ENCODE measurements around the gene WNT10A. TPM values are rescaled to one million over a fixed set of nuclear protein-coding genes. Genes with fewer than 3 reads are reported as not detected.

WNT10A gene
- total RNA-seq, 1 donor from 2014 or later, result not detected

DNA sequence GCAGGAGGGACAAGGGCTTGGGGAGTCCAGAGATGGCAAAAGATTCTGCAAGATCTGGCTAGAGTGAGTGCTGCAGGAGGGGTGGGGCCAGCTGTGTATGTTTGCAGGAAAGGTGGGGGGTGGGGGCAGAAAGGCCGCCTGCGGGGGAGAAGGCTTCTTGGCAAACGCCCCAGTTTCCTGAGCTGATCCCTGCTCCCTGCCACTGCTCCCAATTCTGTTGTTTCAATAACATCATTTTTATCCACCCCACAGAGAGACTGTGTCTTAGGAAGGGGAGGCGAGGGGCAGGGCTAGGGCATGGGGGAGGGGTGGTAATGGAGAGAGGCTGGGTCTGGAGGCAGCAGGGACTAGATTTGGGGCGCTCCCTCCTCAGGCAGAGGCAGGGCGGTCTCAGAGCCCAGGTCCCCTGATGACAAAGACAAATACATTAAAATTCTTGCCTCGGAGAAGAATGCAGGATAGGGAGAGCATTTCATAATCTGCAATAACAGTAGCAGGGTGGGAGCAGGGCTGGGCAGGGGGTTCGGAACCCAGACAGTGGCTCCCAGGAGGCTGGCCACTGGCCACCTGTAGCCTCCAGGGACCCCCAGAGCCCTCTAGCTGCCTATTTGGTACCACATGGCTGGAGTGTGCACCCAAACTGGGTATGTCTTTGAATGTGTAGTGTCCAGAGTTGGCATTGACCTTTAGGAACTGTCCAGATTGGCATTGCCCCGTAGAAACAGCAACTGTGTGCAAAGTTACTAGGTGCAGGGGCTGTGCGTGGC, 23.1 kb upstream of the WNT10A start:
- no peak for DNase-seq (ENCODE audit: low read depth, low spot score)

DNA sequence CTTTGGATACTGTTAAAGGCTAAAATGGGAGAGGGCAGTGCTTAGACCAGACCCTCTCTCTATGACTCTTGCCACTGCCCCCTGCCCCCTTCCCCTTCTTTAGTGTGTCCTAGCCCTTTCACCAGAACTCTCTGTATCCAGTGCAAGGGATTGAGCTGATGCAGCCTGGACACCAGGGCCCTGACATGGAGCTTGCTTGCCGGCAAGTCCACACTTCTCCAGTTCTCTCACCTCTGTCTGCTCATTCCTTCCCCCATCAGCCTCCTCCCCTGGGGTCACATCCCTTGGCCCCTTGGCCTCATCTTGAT, 22.6 kb upstream of the WNT10A start:
- no peak for DNase-seq (ENCODE audit: low read depth, low spot score)

DNA sequence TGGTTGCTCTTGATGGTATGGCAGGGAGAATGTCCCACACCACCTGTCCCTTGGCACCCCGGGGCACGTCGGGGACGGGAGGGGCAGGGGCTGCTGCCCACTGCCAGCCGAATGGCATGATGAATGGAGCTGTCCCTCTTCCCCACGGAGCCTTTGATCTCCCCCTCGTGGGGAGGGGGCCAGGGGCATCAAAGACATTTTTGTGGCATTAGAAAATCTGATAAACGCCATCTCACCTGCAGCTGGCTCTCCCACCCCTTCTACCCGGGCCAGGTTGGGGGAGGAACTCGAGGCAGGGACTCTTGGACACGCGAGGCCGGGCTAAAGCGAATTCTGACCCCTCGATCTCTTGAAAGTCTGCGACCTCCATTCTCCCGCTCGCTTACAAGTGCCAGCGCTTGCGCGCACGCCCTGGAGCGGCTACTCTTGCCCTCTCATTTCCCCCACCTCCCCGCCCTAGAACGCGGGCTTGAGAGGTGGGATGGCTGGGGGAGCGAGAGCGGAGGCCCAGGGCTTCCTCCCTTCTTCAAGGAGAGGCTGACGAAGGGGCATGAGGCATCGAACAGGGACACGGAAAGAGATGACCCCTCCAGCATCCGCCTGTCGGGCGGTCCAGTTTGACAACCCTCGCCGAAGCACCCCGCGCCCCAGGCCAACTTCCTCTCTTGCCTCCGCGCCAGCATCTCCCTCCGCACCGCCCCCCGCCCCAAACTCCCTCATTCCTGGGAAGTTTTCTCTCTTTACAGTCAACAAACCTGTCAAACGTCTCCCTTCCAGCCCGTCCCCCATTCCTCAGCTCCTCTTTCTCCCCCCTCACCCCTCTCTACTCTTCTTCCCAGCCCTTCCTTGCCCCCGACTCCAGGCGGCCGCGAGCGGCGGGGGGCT, 21.7 kb upstream of the WNT10A start:
- no peak for DNase-seq (ENCODE audit: low read depth, low spot score)

DNA sequence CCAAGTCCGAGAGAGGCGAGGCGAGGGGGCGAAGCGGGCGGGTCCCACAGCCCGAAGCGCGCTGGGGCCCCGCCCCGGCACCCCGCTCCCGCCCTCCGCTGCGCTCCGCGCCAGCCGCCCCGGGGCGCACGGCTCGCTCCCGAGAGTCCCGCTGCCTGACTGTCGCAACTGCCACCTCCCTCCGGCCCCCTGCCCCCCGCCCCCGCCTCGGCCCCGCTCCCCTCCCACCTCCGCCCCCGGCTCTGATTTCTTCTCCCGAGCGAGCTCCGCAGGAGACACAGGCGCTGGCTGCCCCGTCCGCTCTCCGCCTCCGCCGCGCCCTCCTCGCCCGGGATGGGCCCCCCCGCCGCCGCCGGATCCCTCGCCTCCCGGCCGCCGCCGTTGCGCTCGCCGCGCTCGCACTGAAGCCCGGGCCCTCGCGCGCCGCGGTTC, 21.1 kb upstream of the WNT10A start, which contains the start of gene WNT6:
WNT6 (plus strand) TSS at position 250 of the 432 bp plus-strand sequence. CDS start 233 bp downstream, outside the sequence.
- no peak for DNase-seq (ENCODE audit: low read depth, low spot score)

DNA sequence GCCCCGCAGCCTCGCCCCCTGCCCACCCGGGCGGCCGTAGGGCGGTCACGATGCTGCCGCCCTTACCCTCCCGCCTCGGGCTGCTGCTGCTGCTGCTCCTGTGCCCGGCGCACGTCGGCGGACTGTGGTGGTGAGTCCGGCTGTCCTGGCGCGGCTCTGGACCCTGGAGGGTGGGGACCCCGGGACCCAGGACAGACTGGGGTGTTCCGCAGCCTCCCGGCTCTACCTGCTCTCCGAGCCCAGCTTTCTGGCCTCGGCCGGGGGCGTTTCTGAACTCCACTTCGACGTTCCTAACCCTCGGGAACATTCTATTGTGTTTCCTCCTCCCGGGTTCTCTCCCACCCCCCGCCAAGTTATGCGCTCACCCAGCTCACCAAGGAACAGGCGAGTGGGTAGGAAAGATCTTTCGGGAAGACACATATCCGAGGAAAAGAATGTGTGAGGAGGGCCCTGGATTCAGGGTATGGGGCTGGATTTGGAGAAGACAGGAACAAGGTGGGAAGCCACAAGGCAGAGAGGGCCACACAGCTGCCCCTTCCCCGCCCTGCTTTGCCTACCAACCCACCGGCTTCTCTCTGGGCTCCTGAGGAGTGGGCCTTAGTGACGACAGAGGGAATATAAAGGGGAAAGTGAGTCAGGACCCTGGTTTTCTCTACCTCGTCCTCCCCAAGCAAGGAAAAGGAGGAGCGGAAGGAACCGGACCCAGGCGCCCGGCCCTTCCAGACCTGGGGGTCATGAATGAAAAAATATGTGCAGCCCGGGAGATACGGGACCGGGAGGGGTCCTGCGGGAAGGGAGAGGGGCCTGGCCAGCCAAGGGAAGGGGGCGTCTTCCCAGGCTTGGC, 20.4 kb upstream of the WNT10A start:
- no peak for DNase-seq (ENCODE audit: low read depth, low spot score)

DNA sequence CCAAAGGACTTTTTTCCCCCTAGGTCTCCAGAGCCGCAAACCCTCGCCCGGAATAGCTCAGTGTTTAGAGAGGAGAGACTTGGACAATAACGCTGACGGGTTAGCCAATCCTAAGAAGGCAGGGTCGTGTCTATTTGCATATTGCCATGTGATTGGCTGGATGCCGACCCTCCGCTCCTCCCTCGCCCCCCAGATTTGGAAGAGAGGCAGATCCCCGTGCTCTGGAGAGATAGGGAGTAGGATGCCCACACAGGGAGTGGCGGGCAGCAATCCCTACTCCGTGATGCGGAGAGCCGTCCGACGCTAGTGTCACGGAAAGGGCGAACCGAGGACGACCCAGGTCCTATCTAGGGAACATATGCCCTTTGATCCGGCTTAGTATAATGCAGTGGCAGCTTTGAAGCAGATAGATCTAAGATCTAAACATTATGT, 19.7 kb upstream of the WNT10A start:
- no peak for DNase-seq (ENCODE audit: low read depth, low spot score)

DNA sequence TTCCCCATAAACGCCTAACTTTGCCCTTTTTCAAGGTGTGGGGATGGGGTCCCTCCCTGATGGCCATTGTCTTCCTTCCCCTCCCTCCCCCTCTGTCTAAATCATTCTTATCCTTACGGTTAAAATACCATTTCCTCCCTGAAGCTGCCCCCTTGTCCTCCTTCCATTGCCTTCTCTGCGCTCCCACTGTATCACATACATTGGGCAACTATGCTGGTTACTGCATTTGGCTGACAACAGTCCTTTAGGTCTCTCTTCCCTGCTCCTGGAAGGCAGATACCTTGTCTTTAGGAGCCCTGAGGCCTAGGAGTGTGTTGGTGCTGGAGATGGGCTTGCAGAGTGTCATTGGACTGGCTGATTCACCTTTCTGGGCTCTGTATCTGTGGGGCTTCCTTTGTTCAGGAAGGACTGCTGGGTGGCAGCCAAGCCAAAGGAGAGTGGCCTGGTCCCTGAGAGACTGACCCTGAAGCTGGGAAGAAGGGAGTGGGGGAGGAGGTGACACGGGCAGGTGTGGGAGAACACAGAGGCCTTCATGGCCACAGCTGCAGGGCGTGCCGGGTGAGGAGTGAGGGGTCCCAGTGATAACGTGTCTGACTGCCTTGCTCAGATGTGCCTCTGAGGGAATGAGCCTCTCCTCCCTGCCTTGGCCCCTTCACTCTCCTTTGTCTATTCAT, 18.9 kb upstream of the WNT10A start:
- DNase-seq (ENCODE audit: low read depth, low spot score), result no peak

DNA sequence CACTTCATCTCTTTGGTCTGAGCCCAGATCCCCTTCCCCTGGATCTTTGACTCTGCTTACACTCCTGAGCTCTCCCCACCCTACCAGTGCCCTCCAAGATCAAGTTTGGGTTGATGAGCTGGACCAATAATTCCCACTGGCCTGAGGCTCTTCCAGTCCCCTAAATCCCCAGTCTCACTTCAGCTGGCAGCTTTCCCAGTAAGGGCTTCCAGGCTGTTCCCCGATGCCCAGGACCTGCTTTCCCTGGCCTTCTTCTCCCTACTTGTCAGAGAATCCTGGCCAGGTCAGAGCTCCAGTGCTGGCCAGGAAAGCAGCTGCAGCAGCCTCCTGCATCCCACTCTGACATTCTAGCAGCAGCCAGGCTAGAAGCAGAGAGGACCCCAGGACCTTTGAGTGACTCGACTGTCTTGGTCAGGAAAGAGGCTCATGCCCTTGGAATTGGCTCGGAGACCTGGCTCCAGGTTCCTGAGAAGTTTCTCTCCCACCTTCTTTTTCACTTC, 17.6 kb upstream of the WNT10A start:
- DNase-seq (ENCODE audit: low read depth, low spot score), result no peak

DNA sequence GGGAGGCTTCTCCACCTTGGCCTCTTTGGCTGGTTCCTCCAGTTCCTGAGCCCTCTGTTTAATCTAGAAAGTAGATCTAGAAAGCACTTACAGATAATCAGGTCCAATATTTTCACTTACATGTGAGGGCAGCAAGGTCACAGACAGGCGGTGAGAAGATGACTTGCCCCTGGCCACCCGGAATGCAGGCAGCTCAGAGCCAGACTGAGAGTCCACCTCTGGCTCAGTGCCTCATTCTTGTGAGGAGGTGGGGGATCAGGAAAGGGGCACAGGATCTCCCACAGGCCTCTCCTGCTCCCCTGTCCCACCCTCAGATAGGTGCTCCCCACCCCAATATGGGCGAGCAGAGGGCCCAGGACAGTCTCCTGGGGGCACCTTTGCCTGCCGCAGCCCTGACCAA, 15.3 kb upstream of the WNT10A start:
- no peak for DNase-seq (ENCODE audit: low read depth, low spot score)

DNA sequence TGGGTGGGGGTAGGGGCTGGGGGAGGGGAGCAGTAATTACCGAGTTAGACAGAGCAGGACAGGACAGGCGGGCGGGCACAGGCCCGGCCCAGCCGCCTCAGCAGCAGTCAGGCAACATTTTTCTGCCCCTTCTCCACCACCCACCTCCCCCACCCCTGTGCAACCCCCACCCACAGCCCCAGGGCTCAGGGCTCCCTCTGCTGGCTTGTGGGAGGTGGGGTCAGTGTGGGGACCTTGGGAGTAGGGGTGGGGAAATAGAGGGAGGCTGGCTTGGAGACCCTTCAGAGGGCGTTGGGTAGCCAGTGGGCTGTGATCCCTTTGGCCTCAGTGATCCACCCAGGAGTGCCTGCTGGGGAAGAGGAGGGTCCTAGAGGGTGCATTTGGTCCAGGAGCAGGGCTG, 14.7 kb upstream of the WNT10A start:
- DNase-seq (ENCODE audit: low read depth, low spot score), result no peak

DNA sequence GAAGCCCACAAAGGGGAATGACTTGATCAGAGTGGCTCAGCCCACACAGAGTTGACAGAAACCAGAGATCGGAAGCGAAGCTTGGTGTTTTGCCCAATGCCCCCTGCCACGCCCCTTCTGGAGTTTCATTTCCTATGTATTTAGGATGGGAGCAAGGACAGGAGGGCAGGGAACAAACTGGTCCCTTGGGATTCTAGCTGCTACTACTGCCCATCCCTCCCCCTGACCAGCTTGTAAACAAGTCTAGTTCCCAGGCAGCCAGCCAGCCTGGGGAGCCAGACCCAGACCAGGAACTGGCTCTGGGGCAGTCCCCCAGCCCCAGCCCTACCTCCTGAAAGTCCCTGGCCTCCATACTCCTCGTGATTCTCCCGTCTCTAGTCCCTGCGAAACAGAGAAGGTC, 12.8 kb upstream of the WNT10A start:
- no peak for DNase-seq (ENCODE audit: low read depth, low spot score)

DNA sequence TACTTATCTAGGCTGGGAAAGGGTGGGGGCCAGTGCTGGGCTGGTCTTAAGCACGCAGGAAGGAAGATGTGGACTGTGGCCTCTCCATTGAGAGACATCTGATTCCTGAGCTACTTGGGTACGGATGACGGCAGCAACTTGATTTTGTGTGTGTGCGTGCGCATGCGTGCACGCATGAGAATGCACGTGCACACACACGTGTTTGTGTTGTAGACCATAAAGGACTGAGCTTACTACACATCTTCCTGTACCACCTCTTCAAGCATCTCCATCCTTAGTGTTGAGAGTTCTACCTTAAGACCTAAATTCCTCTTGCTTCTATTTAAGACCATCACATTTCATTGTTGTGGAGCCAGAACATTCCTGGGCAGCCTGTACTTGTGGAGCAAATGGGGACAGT, 11.6 kb upstream of the WNT10A start:
- DNase-seq (ENCODE audit: low read depth, low spot score), result no peak

DNA sequence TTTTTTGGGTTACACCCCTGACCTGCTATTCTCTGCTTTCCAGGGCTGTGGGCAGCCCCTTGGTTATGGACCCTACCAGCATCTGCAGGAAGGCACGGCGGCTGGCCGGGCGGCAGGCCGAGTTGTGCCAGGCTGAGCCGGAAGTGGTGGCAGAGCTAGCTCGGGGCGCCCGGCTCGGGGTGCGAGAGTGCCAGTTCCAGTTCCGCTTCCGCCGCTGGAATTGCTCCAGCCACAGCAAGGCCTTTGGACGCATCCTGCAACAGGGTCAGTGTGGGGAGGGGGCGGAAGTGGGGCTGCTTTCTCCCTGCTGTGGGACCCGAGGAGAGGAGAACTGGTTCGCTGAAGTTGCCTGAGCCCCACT, 9.7 kb upstream of the WNT10A start:
- no peak for DNase-seq (ENCODE audit: low read depth, low spot score)

DNA sequence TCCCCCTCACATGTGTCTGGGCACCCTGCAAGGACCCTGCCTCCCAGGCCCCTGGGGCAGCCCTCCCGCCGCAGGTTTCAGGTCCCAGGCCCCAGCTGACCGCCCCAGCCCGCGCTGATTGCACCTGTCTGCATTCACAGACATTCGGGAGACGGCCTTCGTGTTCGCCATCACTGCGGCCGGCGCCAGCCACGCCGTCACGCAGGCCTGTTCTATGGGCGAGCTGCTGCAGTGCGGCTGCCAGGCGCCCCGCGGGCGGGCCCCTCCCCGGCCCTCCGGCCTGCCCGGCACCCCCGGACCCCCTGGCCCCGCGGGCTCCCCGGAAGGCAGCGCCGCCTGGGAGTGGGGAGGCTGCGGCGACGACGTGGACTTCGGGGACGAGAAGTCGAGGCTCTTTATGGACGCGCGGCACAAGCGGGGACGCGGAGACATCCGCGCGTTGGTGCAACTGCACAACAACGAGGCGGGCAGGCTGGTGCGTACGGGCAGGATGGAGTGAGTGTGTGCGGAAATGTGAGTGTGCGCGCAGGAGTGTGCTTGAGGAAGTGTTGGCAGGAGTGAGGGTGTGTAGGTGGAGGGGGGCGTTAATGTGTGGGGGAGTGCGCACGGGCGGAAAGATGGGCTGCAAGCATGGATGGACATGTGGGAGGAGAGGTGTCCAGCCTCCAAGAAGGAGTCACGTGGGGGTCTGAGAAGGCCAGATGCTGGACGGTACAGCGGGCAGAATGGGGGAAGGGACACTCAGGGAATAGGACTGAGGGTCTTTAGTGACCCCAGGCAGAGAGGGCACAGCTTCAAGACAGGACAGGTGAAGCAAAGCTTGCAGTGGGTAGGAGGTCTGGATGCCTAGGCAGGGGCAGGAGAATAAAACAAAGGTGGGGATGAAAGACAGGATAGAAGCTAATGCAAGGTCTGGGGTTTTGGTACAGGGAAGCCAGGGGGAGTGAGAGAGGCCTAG, 9.0 kb upstream of the WNT10A start:
- DNase-seq (ENCODE audit: low read depth, low spot score), result no peak

DNA sequence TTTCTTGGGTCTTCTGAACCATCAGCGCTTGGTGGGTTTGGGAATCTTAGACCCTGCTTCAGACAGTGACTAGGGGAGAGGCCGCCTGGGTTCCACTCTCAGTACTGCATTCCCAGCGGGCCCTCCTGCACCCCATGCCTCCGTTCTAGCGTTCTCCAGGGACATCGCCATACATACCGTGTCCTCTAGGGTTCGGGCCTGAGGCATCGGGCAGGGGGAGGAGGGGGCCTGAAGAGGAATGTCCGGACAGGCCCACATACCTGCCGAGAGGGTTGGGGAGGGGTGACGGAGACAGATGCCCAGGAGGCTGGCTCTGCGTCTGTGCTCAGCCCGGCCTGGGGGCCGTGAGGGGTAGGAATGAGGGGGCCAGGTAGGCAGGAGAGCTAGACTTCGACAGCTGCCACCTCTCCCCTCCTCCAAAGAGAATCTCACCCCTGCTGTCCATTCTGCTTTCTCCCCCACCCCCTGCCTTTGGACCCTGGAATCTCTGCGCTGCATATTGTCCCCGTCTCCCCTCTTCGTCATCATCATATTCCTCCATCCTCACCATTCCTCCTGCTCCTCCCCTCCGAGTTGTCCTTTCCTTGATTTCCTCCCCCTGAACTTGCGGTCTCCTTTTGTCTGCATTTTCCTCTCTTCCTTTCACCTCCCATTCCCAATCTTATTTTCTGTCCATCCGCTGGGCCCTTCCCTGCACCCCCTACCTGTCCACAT, 7.8 kb upstream of the WNT10A start:
- no peak for DNase-seq (ENCODE audit: low read depth, low spot score)

DNA sequence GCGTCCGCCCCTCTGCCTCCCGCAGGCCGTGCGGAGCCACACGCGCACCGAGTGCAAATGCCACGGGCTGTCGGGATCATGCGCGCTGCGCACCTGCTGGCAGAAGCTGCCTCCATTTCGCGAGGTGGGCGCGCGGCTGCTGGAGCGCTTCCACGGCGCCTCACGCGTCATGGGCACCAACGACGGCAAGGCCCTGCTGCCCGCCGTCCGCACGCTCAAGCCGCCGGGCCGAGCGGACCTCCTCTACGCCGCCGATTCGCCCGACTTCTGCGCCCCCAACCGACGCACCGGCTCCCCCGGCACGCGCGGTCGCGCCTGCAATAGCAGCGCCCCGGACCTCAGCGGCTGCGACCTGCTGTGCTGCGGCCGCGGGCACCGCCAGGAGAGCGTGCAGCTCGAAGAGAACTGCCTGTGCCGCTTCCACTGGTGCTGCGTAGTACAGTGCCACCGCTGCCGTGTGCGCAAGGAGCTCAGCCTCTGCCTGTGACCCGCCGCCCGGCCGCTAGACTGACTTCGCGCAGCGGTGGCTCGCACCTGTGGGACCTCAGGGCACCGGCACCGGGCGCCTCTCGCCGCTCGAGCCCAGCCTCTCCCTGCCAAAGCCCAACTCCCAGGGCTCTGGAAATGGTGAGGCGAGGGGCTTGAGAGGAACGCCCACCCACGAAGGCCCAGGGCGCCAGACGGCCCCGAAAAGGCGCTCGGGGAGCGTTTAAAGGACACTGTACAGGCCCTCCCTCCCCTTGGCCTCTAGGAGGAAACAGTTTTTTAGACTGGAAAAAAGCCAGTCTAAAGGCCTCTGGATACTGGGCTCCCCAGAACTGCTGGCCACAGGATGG, 7.1 kb upstream of the WNT10A start:
- DNase-seq (ENCODE audit: low read depth, low spot score), result no peak

DNA sequence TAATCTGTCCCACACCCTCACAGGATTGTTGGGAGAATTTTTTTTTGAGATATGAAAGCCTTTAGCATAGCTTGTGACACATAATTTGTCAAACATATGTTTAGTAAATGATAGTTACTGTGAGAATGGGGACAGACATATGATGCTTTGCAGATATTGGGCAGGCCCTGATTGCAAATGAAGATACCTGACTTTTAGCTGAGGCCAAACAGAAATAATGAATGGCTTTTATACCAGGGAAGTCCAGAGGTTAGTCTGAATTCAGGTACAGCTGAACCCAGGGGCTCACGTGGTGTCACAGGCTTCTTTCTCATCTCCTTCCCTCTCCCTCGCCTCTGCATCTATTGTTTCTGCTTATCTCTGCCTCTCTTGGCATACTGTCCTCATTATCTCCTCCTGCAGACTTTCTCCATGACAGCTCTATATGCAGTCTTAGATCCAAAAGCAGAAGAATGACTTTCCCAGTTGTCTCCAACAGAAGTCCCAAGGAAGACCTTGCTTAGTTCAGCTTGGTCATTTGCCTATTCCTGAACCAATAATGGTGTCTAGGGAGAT, 4.9 kb upstream of the WNT10A start:
- no peak for DNase-seq (ENCODE audit: low read depth, low spot score)

Data from pulmonary artery endothelial cell (primary cell).